ENCODE results near the gene TTLL5.

DNA sequence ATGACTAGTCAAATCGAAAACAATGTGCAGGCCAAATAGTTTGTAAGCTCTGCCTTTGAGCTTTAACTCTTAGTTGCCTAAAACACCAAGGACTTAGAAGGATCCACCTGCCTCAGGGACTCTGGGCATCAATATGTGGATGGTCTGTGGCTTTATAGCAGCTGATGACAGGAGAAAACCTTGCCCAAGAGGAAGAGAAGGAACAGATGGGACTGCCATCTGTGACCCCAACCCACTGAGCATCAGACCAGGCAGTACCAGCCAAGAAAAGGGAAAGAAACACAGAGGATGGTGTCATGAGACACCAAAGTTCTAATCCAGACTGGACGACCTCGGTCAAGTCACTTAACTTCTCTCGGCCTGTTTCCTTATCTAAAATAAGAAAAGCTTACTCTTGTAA is 308.1 kb downstream of the TTLL5 start:
- no peak for TF ChIP-seq POLR2A (IDR thresholded peaks at IDR 0.05)
- no peak for TF ChIP-seq CTCF (IDR thresholded peaks at IDR 0.05)
